Upper lobe of right lung (tissue), 1 donor: ENCODE results near the gene DOK7. TPM values are rescaled to one million over a fixed set of nuclear protein-coding genes. Genes with fewer than 3 reads are reported as not detected.

Experiments
- ATAC-seq: fragments of 200-7000 bp; cut with Tn5 transposase; one replicate; pipeline ENCODE4 v1.9.1; 2020; ENCODE audit warnings: mild to moderate bottlenecking, moderate library complexity
- DNase-seq: peaks from one replicate; pipeline ENCODE4 v3.0.0-alpha.2; 2020
- H3K27ac ChIP-seq: fragments of 200-600 bp; one replicate; pipeline ENCODE4 v1.8.0; 2022
- H3K27me3 ChIP-seq: fragments of 200-600 bp; one replicate; pipeline ENCODE4 v1.8.0; 2022; ENCODE audit warnings: mild to moderate bottlenecking
- H3K36me3 ChIP-seq: fragments of 200-600 bp; one replicate; pipeline ENCODE4 v1.8.0; 2022
- H3K4me1 ChIP-seq: fragments of 200-600 bp; one replicate; pipeline ENCODE4 v1.8.0; 2022
- H3K4me3 ChIP-seq: fragments of 200-600 bp; one replicate; pipeline ENCODE4 v1.8.0; 2022; ENCODE audit warnings: mild to moderate bottlenecking
- H3K9me3 ChIP-seq: fragments of 200-600 bp; one replicate; pipeline ENCODE4 v1.8.0; 2022
- intact Hi-C: fragments of 100-400 bp; cut with DNase I; formaldehyde crosslinking; loops from one replicate; pipeline ENCODE4 v1.11.0; 2022
- total RNA-seq: library from RNA; stranded (reverse); fragmentation: NEBNext Ultra II Directional; extraction: Animal tissue kit (Norgen Biotek cat#: 25700); gene quantifications from one replicate; pipeline ENCODE4 v1.2.1, GENCODE V29; 2021
- TF ChIP-seq, protein P1 (sequence below): fragments of 200-600 bp; IDR thresholded peaks from one replicate; pipeline ENCODE4 v1.8.0; 2022; ENCODE audit warnings: antibody characterized with exemption
- donor health status: DM: no; HTN: yes; CAD: no; lungs with severe emphysema.

The DOK7 gene
- total RNA-seq, 1 donor from 2014 or later, result 3.6 TPM

DNA sequence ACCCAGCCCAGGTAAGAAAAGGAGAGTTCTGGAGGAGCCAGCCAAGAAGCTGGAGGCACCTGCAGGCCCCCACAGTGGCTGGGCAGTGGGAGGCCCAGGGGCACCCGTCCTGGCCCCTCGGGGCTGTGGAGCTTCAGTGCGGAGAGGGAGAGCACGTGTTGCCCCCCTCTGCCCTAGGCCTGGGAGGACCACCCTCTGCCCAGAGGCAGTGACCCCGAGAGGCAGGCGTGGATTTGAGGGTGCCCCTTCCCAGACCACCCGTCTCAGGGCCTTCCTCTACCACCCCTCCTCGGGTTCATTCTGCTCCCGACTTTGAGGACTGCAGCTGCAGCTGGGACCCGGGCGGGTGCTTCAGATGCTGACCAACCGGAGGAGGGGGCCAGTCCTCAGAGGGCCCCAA is 33.5 kb upstream of the DOK7 start:
- no peak overlapping the region for H3K27ac ChIP-seq
- ATAC-seq (no peak), DNase-seq (no peak)
- peaks cover 52% of the 10 kb centered on the region for H3K36me3 ChIP-seq
- no peaks in the 10 kb centered on the region for H3K27me3 ChIP-seq
- H3K4me3 ChIP-seq, result no peak overlapping the region
- H3K9me3 ChIP-seq, result no peaks in the 10 kb centered on the region
- intact Hi-C loops, result loop anchor here (10.0 kb wide), 1 partner anchor 235 kb away; no protein-coding TSS in a partner anchor
- TF ChIP-seq, protein P1, sequence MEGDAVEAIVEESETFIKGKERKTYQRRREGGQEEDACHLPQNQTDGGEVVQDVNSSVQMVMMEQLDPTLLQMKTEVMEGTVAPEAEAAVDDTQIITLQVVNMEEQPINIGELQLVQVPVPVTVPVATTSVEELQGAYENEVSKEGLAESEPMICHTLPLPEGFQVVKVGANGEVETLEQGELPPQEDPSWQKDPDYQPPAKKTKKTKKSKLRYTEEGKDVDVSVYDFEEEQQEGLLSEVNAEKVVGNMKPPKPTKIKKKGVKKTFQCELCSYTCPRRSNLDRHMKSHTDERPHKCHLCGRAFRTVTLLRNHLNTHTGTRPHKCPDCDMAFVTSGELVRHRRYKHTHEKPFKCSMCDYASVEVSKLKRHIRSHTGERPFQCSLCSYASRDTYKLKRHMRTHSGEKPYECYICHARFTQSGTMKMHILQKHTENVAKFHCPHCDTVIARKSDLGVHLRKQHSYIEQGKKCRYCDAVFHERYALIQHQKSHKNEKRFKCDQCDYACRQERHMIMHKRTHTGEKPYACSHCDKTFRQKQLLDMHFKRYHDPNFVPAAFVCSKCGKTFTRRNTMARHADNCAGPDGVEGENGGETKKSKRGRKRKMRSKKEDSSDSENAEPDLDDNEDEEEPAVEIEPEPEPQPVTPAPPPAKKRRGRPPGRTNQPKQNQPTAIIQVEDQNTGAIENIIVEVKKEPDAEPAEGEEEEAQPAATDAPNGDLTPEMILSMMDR, result no peak
- no peaks in the 10 kb centered on the region for H3K4me1 ChIP-seq

DNA sequence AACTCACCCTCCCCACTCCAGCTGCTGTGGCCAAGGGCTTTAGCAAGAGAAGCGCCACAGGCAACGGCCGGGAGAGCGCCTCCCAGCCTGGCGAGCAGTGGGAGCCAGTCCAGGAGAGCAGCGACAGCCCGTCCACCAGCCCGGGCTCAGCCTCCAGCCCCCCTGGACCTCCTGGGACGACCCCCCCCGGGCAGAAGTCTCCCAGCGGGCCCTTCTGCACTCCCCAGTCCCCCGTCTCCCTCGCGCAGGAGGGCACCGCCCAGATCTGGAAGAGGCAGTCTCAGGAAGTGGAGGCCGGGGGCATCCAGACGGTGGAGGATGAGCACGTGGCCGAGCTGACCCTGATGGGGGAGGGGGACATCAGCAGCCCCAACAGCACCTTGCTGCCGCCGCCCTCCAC is 32.6 kb upstream of the DOK7 start:
- H3K27ac ChIP-seq, result no peak overlapping the region
- intact Hi-C loops, result loop anchor here (10.0 kb wide), 1 partner anchor 236 kb away; no protein-coding TSS in a partner anchor
- peaks cover 46% of the 10 kb centered on the region for H3K36me3 ChIP-seq
- no peak overlapping the region for H3K4me3 ChIP-seq
- TF ChIP-seq, protein P1, result no peak
- H3K27me3 ChIP-seq, result no peaks in the 10 kb centered on the region
- H3K4me1 ChIP-seq, result no peaks in the 10 kb centered on the region
- no peaks in the 10 kb centered on the region for H3K9me3 ChIP-seq
- DNase-seq (no peak), ATAC-seq (no peak)

DNA sequence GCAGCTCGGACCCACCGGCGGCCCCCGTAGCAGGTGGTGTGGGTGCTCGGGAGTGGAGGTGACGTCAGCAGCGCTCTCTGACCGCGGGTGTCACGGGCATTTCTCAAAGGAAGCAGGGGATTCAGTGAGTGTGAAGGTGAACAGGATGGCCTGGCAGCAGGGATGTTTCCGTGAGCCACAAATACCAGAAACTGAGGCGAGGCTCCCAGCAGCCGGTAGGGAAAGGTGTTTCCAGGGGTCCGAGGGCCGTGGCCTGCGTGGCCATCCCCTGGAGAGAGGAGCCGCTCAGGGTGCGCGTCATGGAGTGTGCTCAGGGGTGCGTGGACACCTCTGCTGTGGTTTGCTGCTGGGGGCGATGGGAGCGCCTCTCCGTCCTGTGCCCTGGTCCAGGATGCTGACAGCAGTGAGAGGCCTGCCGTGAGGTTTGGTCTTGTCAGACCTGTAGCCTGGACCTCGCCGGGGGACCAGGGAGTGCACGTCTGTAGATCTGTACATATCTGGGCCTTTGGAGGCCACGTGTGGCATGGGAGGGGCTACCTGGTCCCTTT is 31.6 kb upstream of the DOK7 start:
- intact Hi-C loops, result loop anchor here (10.0 kb wide), 1 partner anchor 237 kb away; no protein-coding TSS in a partner anchor
- Histone ChIP-seq H3K9me3 (no peaks in the 10 kb centered on the region), H3K4me1 (no peaks in the 10 kb centered on the region), H3K27me3 (no peaks in the 10 kb centered on the region), H3K27ac (no peak overlapping the region), H3K4me3 (no peak overlapping the region), H3K36me3 (peaks cover 42% of the 10 kb centered on the region)
- TF ChIP-seq, protein P1, result no peak
- no peak for DNase-seq
- ATAC-seq, result no peak

DNA sequence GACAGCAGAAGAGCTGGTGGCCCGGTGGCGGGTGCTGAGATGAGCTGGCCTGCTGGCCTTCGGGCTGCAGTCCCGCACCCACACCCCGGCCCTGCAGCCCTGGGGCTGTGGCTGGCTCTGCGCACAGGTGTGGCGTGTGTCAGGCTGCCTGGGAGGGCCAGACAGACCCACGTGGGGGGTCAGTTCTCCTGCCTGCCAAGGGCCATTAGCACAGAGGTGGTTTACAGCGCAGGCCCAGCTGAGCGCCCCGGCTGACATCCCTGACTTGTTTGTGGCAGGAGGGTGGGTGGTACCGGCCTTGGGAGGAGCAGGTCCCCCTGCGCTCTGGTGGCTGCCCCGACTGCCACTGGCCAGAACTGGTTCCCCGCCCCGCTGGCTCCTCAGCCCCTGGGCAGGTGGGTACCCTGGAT is 30.7 kb upstream of the DOK7 start:
- ATAC-seq, result no peak
- Histone ChIP-seq H3K4me3 (no peak overlapping the region), H3K36me3 (peaks cover 36% of the 10 kb centered on the region), H3K27me3 (no peaks in the 10 kb centered on the region), H3K4me1 (no peaks in the 10 kb centered on the region), H3K9me3 (no peaks in the 10 kb centered on the region), H3K27ac (no peak overlapping the region)
- DNase-seq, result no peak
- intact Hi-C loops, result loop anchor here (10.0 kb wide), 1 partner anchor 238 kb away; no protein-coding TSS in a partner anchor
- TF ChIP-seq, protein P1, result no peak

GRCh38 chr4:3433138-3433869 is 29.8 kb upstream of the DOK7 start:
- H3K36me3 ChIP-seq, result peaks cover 27% of the 10 kb centered on the region
- TF ChIP-seq, protein P1, result no peak
- H3K4me1 ChIP-seq, result no peaks in the 10 kb centered on the region
- ATAC-seq, result no peak
- intact Hi-C loops, result loop anchor here (10.0 kb wide), 1 partner anchor 239 kb away; no protein-coding TSS in a partner anchor
- no peak for DNase-seq
- no peaks in the 10 kb centered on the region for H3K27me3 ChIP-seq
- no peaks in the 10 kb centered on the region for H3K9me3 ChIP-seq
- H3K4me3 ChIP-seq, result no peak overlapping the region
- H3K27ac ChIP-seq, result no peak overlapping the region
